ENCODE measurements around the gene CXCL12.

Gene CXCL12

DNA sequence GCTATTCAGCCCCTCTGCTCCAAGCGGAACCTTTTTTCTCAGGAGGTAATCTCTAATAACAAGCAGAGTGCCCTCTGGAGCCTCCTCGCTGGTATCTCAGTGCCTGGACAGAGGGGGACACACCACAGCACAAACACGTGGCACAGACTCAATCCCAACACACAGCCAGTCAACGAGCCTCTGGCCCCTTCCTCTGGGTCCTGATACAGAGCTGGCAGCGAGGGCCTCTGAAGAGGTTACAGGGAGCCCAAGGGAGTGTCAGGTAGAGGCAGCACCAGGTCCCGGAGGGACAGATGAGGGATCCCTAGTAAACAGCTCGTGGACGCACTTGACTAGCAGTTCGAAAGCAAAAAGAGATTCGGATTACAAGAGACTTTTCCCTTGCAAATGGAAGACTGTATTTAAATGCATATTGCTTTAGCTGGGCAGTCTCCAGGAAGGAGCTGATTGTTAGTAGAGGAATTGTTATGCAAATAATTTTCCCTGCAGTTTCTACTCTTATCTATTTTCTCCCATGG, 14.1 kb downstream of the CXCL12 start:
- TF ChIP-seq, protein P1, sequence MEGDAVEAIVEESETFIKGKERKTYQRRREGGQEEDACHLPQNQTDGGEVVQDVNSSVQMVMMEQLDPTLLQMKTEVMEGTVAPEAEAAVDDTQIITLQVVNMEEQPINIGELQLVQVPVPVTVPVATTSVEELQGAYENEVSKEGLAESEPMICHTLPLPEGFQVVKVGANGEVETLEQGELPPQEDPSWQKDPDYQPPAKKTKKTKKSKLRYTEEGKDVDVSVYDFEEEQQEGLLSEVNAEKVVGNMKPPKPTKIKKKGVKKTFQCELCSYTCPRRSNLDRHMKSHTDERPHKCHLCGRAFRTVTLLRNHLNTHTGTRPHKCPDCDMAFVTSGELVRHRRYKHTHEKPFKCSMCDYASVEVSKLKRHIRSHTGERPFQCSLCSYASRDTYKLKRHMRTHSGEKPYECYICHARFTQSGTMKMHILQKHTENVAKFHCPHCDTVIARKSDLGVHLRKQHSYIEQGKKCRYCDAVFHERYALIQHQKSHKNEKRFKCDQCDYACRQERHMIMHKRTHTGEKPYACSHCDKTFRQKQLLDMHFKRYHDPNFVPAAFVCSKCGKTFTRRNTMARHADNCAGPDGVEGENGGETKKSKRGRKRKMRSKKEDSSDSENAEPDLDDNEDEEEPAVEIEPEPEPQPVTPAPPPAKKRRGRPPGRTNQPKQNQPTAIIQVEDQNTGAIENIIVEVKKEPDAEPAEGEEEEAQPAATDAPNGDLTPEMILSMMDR (IDR thresholded peaks at IDR 0.05; ENCODE audit: low read depth, low read length): peak; percentile 45
- H3K36me3 ChIP-seq: no peaks in the 10 kb centered on the region
- no peak overlapping the region for H3K27ac ChIP-seq

GRCh38 chr10:44369854-44370253, 15.0 kb downstream of the CXCL12 start:
- TF ChIP-seq, protein P1 (IDR thresholded peaks at IDR 0.05; ENCODE audit: low read depth, low read length): no peak
- no peak overlapping the region for H3K4me3 ChIP-seq (ENCODE audit: low read depth, low read length)
- H3K36me3 ChIP-seq: no peaks in the 10 kb centered on the region
- H3K9me3 ChIP-seq (ENCODE audit: severe bottlenecking): no peaks in the 10 kb centered on the region
- no peak overlapping the region for H3K27ac ChIP-seq
- no peak for DNase-seq
- H3K27me3 ChIP-seq (ENCODE audit: insufficient read depth, low read depth, severe bottlenecking): peaks cover 69% of the 10 kb centered on the region

More for the DNA sequence above, 14.1 kb downstream of the CXCL12 start:
- Histone ChIP-seq H3K27me3 (ENCODE audit: insufficient read depth, low read depth, severe bottlenecking) (peaks cover 78% of the 10 kb centered on the region), H3K9me3 (ENCODE audit: severe bottlenecking) (no peaks in the 10 kb centered on the region), H3K4me3 (ENCODE audit: low read depth, low read length) (no peak overlapping the region)
- DNase-seq: peak; percentile 48

DNA sequence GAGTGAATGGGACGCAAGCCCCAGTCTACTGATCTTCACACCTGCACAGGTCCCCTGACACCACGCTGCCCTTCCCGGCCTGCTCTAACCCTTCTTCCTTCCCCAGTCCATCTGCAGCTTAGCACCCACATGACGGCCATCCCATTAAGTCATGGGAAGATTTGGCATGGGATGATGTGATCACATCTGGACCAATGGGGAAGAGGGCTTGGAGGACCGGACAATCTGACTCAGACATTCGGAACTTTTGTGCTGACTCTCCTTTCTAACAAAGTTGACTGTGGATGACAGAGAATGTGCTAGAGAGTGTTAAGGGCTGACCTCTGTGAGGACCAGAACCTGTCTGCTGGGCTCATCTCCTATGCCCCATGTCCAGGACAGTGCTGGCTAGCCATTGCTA, 15.6 kb downstream of the CXCL12 start:
- H3K27ac ChIP-seq: no peak overlapping the region
- H3K9me3 ChIP-seq (ENCODE audit: severe bottlenecking): no peaks in the 10 kb centered on the region
- H3K27me3 ChIP-seq (ENCODE audit: insufficient read depth, low read depth, severe bottlenecking): peaks cover 68% of the 10 kb centered on the region
- no peak for DNase-seq
- no peak overlapping the region for H3K4me3 ChIP-seq (ENCODE audit: low read depth, low read length)
- H3K36me3 ChIP-seq: no peaks in the 10 kb centered on the region
- TF ChIP-seq, protein P1 (IDR thresholded peaks at IDR 0.05; ENCODE audit: low read depth, low read length): no peak

GRCh38 chr10:44368637-44369036, 16.3 kb downstream of the CXCL12 start:
- Histone ChIP-seq H3K36me3 (no peaks in the 10 kb centered on the region), H3K27ac (no peak overlapping the region), H3K27me3 (ENCODE audit: insufficient read depth, low read depth, severe bottlenecking) (peaks cover 64% of the 10 kb centered on the region), H3K9me3 (ENCODE audit: severe bottlenecking) (no peaks in the 10 kb centered on the region), H3K4me3 (ENCODE audit: low read depth, low read length) (no peak overlapping the region)
- TF ChIP-seq, protein P1 (IDR thresholded peaks at IDR 0.05; ENCODE audit: low read depth, low read length): no peak
- DNase-seq: no peak

DNA sequence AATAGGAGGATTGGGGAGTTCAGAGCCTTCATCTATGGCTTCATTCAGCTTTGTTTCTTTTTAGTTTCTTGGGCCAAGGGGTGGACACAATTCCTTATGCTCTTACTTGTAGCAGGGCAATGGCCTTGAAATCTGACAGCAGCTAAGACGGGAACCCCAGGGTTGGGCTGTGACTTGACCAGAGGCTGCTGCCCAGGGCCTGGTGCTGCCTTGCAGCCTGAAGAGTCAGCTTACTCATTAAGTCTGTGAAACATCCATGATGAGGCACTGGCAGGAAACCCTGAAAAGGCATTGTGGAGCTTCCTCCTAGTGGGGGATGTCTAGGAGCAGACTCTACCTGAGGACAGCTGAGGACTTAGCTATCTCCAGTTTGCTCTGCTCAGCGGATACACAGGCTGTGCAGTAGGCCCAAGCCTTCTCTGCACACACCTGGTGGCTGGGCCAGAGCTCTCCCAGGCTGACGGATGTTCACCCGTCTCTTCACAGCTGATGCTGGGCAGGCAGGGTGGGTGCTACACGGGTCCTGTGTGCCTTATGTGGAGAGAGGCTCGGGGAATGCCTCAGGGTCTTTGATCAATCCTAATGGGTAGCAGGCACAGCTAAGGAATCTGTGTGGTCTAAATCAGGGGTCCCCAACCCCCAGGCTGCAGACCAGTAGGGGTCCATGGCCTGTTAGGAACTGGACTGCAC, 17.8 kb downstream of the CXCL12 start:
- Histone ChIP-seq H3K4me3 (ENCODE audit: low read depth, low read length) (no peak overlapping the region), H3K27ac (no peak overlapping the region), H3K9me3 (ENCODE audit: severe bottlenecking) (no peaks in the 10 kb centered on the region), H3K36me3 (no peaks in the 10 kb centered on the region), H3K27me3 (ENCODE audit: insufficient read depth, low read depth, severe bottlenecking) (peaks cover 67% of the 10 kb centered on the region)
- TF ChIP-seq, protein P1 (IDR thresholded peaks at IDR 0.05; ENCODE audit: low read depth, low read length): no peak
- DNase-seq: no peak

- H3K36me3 ChIP-seq: no peaks in the 10 kb centered on the region
- H3K27me3 ChIP-seq (ENCODE audit: insufficient read depth, low read depth, severe bottlenecking): peaks cover 63% of the 10 kb centered on the region
- no peak overlapping the region for H3K27ac ChIP-seq
Measured at GRCh38 chr10:44364566-44364965, 20.3 kb downstream of the CXCL12 start.

More at GRCh38 chr10:44364566-44364965, 20.3 kb downstream of the CXCL12 start:
- TF ChIP-seq, protein P1 (IDR thresholded peaks at IDR 0.05; ENCODE audit: low read depth, low read length): no peak
- DNase-seq: no peak
- Histone ChIP-seq H3K4me3 (ENCODE audit: low read depth, low read length) (no peak overlapping the region), H3K9me3 (ENCODE audit: severe bottlenecking) (no peaks in the 10 kb centered on the region)
